Testis (tissue), 2 donors: ENCODE results near the gene IGF2R.

Experiments
- CTCF ChIP-seq, 3 experiments: fragments of 450-650 bp in 2 of 3; fragments of 200-600 bp in 1 of 3; sonication (generic) in 1 of 3; IDR thresholded peaks; one replicate each; pipeline ENCODE4 v1.5.1; 2016 to 2019; ENCODE audit warnings: antibody characterized with exemption in 3 of 3, mild to moderate bottlenecking in 2 of 3, moderate library complexity in 1 of 3
- POLR2A ChIP-seq: fragments of 450-650 bp; IDR thresholded peaks from one replicate; pipeline ENCODE4 v1.6.1; 2017; ENCODE audit warnings: antibody characterized with exemption, mild to moderate bottlenecking, moderate library complexity

GRCh38 chr6:159985296-159985945 lies 16.5 kb downstream of the IGF2R start:
- TF ChIP-seq CTCF (IDR thresholded peaks at IDR 0.05) (no peak), POLR2A (no peak)
